M059J (cell line): Measurements from ENCODE around the gene GLS. TPM values are rescaled to one million over a fixed set of nuclear protein-coding genes. Genes with fewer than 3 reads are reported as not detected.
A peak's percentile ranks its signal among the peaks of the same experiment; 100 is the strongest.
"Not testable (repeated sequence)": the region's sequence is repeated elsewhere in the genome, so short reads cannot be mapped to it uniquely, and the experiment has no call there.

Source experiments
- DNase-seq: peaks from one replicate; pipeline ENCODE4 v3.0.0-alpha.2; 2012; ENCODE audit warnings: low read depth
- total RNA-seq: library from RNA; depleted of rRNA; stranded (reverse); fragments of >200 nt; shearing (Covaris generic); gene quantifications from 2 replicates; pipeline ENCODE4 v1.2.3, GENCODE V29; 2014

The GLS gene
- total RNA-seq, 1 experiment from 2014 or later = 87.7 TPM

DNA sequence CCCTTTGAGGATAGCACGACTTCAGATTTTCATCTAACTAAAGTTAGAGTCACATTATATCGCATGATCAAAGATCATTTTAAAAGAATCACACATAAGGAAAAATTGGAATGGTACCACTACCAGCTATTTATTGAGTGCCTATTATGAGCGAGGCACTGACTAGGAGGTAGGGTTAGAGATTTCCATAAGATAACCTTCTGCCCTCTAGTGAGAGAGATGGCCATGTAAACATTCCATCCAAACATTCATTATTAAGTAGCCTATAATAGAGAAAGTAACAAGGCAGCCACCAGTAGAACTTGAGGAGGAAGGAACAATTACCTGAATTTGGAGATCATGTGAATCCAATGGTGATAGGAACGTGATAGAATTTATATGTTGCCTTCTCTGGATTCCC lies 25.4 kb upstream of the GLS start:
- no peak for DNase-seq

DNA sequence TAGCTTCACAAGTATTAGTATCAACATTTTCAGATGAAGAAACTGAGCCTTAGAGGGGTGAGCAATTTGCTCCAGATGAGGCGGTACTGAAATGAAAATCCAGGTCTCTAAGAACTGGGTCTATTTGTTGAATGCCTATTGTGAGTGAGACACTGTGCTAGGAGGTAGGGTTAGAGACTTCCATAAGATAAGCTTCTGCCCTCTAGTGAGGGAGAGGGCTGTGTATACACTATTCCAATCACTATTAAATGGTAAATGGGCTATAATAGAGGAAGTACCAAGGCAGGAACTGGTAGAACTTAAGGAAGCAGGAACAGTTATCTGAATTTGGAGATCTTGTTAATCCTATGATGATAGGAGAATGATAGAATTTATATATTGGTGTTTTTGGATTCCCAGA lies 23.6 kb upstream of the GLS start:
- DNase-seq = no peak

DNA sequence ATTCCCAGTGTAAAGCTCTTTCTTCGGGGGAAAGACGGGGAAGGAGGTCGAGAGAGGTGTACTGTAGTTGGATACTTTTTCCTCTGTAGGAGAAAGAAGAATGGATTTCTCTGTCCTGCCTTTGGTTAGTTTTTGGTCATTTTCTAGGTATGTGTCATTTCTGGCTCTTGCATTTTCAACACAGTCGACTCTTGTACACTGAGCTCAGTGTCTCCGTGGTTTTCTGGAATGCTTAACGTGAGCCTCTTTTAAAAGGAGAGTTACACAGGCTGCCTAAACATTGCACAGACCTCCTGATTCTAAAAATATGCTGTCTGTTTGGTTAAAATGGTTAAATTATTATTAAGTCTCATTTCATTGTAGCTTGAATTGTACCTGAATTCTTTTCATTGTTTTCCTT lies 21.8 kb upstream of the GLS start:
- peak; percentile 90 for DNase-seq

DNA sequence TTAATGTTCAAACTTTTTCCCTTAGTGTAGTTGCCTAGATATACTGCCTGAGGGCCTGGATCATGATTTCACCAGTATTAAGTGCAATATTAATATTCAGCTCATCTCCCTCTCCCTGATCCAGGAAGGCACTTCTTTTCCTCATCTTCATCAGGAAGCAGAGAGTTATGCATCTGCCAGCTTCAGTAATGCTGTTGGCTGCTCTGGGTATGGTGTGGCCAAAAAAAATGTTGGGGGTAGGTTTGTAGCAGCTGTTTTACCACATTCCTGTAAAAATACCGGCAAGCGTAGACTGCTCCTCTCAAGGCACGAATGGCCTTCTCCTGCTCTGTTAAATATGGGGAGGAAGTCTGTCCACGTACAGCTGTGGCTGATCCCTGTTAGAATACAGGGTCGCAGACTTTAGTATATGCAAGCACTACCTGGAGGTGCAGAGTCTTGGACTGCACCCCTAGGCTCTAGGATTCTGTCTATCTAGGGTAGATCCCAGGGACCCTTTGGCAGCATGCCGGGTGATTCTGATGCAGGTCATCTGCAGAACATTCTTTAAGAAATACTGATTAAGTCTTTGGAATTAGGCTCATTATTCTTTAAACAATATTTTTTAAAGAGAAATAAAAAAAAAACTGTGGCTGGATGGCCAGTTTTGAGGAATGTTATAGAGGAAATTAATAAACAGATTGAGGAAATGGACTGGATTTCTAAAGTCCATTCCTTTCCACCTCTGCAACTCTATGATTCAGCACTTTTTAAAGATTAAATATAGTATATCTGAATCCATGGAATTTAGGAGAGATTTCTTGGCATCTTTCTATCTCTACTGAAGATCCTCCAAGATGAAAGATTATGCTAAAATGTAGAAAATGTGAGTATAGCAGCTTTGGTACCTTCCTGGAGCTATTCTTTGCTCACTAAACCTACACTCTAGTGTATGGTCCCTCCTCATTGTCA lies 21.0 kb upstream of the GLS start:
- peak; percentile 75 for DNase-seq

- peak; percentile 80 for DNase-seq
Observed at GRCh38 chr2:190860985-190861680, 19.5 kb upstream of the GLS start.

DNA sequence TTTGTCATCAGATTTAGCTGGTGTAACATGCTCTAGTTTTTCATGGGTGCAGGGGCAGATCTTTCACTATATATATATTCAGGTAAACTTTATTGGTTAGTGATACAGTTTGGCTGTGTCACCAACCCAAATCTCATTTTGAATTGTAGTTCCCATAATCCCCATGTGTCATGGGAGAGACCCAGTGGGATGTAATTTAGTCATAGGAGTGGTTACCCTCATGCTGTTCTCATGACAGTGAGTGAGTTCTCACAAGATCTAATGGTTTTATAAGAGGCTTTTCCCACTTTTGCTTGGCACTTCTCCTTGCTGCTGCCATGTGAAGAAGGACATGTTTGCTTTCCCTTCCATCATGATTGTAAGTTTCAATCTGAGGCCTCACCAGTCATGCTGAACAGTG lies 18.5 kb upstream of the GLS start:
- DNase-seq = not testable (repeated sequence)

DNA sequence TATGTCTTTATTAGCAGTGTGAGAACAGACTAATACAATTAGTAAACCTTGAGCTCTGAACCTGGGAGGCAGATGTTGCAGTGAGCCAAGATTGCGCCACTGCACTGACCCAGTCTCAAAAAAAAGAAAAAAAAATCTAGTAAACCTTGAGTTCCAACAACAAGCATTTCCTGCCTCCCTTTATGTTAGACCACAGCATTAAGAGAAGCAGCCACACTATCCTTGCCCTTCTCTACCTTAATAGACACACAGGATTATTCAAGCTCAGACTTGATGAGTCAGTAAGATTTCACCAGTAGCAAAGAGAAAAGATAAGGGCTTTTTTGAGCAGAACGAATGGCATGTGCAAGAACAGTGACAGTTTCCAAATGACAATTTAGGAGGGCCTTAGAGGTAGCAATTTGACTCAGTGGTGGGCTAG lies 18.0 kb upstream of the GLS start:
- peak; percentile 84 for DNase-seq

DNA sequence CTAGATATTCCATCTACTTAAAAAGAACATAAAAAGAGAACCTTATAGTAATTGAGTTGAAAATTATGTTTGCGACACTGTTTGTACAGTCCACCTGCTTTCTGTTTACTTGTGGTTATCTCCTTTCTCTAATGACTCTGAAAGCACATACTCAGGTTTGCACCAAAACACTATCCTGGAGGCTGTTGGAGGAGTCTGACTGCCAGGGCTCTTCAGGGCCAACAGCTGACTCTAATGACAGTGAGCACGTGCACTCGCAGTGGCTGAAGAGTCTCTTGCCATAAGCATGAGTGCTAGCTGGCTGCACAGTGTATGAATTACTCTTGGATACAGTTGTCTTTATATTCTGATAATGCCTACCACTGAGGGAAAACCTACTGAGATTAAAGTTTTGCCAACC lies 16.7 kb upstream of the GLS start:
- no peak for DNase-seq

DNA sequence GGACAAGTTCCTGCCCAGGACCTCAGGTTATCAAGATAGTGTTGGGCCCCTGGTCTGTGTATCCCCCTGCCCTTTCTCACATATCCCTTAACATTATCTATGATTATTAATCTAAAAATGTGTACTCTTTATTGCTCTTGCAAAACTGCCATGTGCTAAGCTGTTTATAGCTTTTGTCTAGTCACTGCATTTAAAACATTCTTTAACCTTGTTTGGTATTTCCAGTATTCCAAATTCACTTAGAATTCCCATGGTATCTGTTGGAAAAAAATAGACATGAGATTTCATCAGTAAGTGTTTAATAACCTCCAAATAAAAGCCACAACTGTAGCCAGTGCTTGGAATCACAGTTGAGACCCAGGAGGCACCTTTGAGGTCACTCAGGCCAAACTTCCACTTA lies 16.2 kb upstream of the GLS start:
- DNase-seq = no peak

DNA sequence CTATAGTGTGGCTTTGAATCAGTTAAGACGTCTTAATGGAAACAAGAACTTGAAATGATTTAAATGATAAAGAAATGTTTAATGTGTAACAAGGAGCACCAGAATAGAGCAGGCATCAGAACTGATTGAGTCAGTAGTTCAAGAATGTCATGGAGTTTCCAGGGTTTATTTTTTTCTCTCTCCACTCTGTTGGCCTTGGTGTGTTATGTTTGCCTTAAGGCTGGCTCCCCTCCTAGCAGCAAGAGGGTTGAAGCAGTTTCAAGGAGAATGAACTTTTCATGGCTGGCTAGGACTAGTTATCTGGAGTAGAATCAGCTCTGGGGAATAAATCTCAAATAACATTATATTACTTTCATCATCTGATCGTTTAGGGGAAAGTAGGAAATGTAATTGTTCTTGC lies 13.4 kb upstream of the GLS start:
- DNase-seq = peak; percentile 54

DNA sequence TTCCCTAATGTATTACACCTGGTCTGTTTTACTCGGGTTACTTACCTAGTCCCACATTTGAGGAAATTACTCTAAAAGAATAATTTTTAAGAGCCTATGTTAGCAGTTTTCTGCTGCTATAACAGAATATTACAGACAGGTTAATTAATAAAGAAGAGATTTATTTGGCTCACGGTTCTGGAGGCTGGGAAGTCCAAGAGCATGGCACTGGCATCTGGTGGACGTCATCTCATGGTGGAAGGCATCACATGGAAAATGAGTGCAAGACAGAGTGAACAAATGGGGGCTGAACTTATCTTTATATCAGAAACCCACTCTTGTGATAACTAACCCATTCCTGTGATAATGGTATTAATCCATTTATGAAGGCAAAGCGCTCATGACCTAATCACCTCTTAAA lies 12.8 kb upstream of the GLS start:
- DNase-seq = no peak

- no peak for DNase-seq
Observed at GRCh38 chr2:190869721-190870120, 10.9 kb upstream of the GLS start.

DNA sequence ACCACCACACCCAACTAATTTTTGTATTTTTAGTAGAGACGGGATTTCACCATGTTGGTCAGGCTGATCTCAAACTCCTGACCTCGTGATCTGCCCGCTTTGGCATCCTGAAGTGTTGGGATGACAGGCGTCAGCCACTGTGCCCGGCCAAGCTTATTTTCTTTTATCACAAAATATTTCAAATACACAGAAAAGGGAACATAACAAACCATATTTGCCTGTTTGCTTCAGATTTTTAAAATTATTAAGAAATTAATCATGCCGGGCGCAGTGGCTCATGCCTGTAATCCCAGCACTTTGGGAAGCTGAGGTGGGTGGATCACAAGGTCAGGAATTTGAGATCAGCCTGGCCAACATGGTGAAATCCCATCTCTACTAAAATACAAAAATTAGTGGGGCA lies 7.2 kb upstream of the GLS start:
- DNase-seq = not testable (repeated sequence)

- no peak for DNase-seq
Observed at GRCh38 chr2:190875891-190876290, 4.7 kb upstream of the GLS start.

GRCh38 chr2:190876631-190877030 lies 4.0 kb upstream of the GLS start:
- no peak for DNase-seq

- no peak for DNase-seq
Observed at GRCh38 chr2:190877436-190877835, 3.2 kb upstream of the GLS start.

DNA sequence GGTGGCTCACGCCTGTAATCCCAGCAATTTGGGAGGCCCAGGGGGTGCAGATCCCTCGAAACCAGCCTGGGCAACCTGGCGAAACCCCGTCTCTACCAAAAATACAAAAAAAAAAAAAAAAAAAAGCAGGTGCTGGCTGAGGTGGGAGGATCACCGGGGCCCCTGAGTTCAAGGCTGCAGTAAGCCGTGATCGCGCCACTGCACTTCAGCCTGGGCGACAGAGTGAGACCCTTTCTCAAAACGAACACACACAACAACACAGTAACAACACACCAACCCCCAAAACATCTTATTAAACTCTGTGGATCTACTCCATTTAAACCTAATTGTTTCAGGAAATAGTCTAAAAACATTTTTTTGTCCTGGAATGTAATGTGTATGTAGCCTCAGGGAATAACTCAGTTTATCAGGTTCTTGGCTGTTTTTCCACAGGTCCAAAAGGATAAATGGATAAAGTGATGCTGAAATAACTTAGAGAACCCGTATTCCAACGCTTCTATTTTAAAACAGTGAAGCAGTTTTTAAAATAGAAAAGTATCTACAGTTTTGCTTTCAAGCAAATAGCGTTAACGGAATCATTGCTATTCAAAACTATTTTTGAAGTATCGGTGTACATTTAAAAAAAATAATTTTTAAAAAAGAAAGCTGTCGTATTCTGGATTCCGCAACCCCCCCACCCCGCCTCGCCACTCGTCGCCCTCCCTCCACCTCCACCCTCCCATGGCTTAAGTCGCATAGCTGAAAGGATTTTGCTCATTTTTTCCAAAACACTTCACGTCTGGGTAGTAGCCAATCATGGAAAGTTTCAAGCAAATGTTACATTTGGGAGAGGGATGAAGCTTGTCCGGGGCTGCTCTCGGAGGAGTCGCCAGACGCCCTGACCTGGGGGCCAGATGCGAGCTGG lies 895 bp upstream of the GLS start:
- DNase-seq = peak; percentile 30

- DNase-seq = no peak
Observed at GRCh38 chr2:190881084-190881597, 520 bp downstream of the GLS start.

GRCh38 chr2:190881598-190882410 lies 1.2 kb downstream of the GLS start:
- DNase-seq = peak; percentile 84

DNA sequence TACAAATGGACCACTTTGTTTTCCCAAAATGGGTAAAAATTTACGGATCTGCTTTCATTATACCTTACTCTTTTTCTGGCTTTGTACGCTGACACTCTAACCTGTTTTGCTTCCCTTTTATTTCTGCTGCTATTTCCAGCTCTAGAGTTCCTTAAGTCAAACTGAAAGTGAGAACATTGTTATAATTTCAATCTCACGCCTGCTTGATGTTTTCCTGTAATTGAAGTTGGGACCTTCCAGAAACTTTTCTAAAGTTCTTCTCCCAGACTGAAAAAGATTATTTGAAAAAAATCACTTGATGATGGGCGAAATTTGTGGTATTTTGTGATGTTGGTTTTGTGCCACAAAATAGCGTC lies 1.8 kb downstream of the GLS start:
- DNase-seq = no peak
